ENCODE results near the gene METTL9.
"Not testable (repeated sequence)": the region's sequence is repeated elsewhere in the genome, so short reads cannot be mapped to it uniquely, and the experiment has no call there.

METTL9 gene

GRCh38 chr16:21599122-21600030, at the start of gene METTL9:
METTL9 (plus strand) TSS chr16:21599577; CDS start chr16:21599734, 157 bp downstream.
- DNase-seq: peak; percentile 79 to 90

DNA sequence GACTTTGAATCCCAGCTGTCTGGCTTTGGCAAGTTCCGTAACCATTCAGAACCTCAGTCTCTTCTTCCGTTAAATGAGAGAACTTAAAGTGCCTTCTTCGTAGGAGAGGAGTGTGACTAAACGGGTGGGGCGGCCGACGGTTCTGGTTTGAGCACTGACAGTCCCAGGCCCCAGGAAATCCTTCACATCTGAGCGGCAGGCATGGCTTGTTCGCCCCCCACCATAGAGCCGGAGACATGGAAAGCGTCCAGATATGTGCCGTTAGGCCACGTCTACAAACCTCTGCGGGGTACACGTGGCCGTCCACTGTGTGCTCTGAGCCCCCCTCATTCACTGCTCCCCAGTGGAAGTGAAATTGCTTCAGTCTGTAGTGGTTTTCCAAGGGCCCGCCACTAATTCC, 49.4 kb upstream of the METTL9 start:
- not testable (repeated sequence) for DNase-seq

- DNase-seq: not testable (repeated sequence)
These were observed 48.9 kb upstream of the METTL9 start for GRCh38 chr16:21550435-21550834.

DNA sequence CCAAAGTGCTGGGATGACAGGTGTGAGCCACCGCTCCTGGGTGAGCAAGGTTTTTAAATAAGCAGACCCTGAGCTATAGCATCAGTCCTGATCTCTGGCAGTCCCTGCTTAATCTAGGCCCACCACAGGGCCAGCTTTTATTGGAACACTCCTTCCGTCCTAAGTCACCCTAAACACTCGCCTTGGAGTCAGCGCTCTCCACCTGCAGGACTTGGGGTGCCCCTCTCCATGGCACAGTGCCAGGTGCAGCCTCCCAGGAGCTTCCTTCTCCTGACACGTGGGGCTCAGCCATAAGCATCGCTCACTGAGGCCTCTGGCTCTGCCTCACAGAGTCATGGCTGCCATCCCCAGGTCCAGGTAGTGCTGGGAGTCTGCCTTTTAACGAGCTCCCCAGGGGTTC, 48.3 kb upstream of the METTL9 start:
- DNase-seq: not testable (repeated sequence)

DNA sequence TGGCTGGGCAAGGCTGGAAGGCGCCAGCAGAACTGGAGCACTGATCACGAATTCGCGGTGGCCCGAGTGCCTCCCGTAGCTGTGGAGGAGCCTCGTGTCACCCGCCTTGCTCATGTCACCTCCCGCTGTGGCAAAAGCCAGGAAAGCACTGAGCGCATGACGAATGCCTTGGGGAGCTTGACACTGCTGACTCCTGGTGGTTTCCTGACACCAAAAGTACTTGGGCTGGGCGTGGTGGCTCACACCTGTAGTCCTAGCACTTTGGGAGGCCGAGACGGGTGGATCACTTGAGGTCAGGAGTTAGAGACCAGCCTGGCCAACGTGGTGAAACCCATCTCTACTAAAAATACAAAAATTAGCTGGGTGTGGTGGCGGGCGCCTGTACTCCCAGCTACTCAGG, 47.8 kb upstream of the METTL9 start:
- not testable (repeated sequence) for DNase-seq

DNA sequence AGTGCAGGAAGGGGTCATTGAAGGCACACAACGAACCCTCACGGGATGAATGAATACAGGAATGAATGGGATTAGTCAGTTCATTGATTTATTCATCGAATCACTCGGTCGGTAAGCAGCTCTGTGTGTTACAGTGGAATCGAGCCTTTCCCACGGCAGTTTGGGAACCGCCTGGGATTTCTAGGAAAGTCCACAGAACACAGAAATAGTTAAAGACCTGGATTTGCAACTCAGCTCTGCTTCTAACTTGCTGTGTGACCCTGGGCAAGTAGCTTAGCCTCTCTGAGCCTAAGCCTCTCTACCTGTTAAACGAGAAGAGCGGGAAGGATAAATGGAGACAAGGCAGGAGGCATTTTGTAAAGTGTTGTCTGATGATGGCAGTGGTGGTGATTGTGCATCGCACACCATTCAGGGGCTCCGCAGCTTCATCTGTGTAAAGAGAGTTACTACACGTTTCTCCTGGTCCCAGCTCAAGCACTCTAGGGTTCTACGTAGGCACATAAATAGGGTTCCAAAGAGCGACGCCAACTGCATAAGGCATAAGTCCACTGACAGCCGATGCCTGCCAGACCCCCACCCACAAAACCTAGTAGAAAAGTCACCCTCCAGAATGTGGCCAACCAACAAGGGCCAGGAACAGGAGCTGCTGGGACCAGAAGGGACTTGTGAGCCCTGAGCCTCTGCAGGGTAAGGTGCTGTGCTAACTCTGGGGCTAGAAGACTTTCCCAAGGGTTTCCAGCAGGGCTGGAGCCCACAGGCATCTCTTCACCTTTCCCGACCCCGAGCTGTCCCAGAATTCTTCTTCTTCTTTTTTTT, 45.7 kb upstream of the METTL9 start:
- not testable (repeated sequence) for DNase-seq

DNA sequence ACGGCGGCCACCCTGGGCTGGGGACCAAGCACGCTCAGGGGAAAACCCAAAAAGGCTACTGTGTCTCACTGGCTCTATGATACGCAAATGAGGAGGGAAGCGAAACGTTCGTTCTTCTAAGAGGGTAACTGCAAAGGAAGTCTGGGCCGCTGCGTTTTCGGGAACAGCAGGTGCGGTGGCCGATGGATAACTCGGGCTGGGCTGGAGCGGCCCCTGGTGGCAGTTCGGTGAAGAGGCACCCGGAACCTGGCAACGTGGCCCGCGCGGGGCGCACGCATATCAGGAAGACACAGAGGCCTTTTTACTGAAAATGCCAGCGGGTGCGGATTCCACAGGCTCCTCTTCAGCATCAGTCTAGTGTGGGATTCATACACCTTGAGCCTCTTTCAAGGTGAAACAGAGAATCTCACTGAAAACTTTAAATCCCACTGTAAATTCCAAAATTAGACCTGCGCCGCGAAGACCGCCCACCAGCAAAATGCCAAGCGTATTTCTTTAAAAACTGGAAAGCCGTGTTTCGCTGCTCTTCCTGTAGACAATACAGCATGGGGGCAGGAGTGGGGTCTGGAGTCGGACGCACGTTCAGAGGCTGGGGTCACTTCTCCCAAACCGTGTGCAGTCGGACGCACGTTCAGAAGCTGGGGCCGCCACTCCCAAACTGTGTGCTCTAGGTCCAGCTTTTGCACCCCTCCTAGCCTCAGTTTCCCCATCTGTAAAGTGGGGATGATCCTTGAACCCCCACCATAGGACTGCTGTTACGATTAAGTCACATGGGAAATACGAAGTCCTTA, 44.4 kb upstream of the METTL9 start:
- DNase-seq: peak; percentile 78 to 88

GRCh38 chr16:21555621-21556020, 43.8 kb upstream of the METTL9 start:
- not testable (repeated sequence) for DNase-seq

- not testable (repeated sequence) for DNase-seq
These were observed 43.3 kb upstream of the METTL9 start for GRCh38 chr16:21556026-21556595.

- not testable (repeated sequence) for DNase-seq
These were observed 42.6 kb upstream of the METTL9 start for GRCh38 chr16:21556651-21557241.

- DNase-seq: no peak
These were observed 38.9 kb upstream of the METTL9 start for GRCh38 chr16:21560462-21560861.

DNA sequence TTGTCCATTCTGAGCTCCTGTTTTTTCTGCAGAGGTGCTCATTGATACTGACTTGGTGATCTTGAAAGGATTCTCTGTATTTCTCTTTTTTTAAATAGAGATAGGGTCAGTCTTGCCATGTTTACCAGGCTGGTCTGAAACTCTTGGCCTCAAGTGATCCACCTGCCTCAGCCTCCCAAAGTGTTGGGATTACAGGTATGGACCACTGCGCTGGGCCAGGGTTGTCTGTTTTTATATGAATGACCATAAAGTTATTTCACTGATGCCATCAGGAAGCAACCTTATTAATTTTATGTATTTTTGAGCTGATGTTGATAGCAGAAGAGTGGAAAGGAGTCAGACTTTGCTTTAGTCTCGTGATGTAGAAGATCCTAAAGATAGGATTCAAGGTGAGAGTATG, 35.7 kb upstream of the METTL9 start:
- DNase-seq: no peak

- DNase-seq: not testable (repeated sequence)
These were observed 35.0 kb upstream of the METTL9 start for GRCh38 chr16:21564367-21564766.

- DNase-seq: no peak
These were observed 33.9 kb upstream of the METTL9 start for GRCh38 chr16:21565507-21565860.

GRCh38 chr16:21565861-21566669, 33.3 kb upstream of the METTL9 start:
- DNase-seq: no peak

- no peak for DNase-seq
These were observed 32.4 kb upstream of the METTL9 start for GRCh38 chr16:21566891-21567414.

DNA sequence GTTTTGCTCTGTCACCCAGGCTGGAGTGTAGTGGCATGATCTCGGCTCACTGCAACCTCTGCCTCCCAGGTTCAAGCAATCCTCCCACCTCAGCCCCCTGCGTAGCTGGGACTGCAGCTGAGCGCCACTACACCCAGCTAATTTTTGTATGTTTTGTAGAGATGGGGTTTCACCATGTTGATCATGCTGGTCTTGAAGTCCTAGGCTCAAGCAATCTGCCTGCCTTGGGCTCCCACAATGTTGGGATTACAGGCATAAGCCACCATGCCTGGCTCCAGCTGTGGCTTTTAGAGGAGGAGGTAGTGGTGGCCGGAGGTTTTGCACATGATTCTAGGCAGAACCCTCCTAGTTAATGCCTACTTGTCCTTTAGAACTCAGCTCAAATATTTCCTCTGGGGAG, 31.9 kb upstream of the METTL9 start:
- not testable (repeated sequence) for DNase-seq

DNA sequence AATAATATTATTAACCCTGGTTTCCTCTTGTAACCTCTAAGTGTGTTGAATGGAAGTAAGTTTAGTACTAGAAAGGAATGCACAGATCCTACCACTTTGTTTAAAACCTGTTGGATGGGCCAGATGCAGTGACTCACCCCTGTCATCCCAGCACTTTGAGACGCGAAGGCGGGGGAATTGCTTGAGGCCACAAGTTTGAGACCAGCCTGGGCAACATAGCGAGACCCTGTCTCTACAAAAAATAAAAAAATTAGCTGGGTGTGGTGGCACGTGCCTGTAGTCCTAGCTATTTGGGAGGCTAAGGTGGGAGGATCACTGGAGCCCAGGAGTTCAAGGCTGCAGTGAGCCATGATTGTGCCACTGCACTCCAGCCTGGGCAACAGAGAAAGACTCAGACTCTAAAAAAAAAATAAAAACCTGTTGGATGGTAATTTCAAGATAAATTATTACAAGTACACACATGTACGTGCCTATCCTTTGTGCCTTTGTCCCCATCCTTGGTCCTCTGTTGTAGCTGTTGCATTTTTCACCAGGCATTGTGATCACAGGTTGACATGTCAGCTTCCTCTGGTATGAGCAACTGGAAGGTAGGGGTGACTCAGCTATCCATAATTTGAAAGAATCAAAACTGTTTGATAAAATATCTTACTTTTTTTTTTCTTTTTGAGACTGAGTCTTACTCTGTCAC, 30.7 kb upstream of the METTL9 start:
- DNase-seq: no peak

GRCh38 chr16:21570676-21571017, 28.7 kb upstream of the METTL9 start:
- DNase-seq: no peak

DNA sequence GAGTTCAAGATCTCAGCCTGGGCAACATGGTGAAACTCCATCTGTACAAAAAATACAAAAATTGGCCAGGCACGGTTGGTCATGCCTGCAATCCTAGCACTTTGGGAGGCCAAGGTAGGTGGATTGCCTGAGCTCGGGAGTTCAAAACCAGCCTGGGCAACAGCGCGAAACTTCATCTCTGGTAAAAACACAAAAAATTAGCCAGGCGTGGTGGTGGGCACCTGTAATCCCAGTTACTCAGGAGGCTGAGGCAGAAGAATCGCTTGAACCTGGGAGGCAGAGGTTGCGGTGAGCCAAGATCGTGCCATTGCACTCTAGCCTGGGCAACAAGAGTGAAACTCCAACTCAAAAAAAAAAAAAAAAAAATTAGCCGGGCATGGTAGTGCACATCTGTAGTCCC, 25.9 kb upstream of the METTL9 start:
- DNase-seq: not testable (repeated sequence)

DNA sequence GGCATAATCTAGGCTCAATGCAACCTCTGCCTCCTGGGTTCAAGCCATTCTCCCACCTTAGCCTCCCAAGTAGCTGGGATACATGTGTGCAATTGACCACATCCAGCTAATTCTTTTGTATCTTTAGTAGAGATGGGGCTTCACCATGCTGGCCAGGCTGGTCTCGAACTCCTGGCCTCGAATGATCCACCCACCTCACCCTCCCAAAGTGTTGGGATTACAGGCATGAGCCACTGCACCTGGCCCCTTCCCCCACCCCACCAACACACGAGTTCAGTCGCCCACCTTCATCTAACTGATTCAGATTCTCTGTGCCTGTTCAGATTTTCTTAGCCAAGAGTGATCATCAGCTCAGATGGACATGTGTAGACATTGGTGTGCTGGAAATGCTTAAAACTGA, 25.0 kb upstream of the METTL9 start:
- DNase-seq: no peak
